Central memory CD8-positive, alpha-beta T cell (primary cell): ENCODE results near the gene PRDM16.

Experiments used
- ATAC-seq: fragments of 150-1000 bp; cut with Tn5 transposase; replicated peaks from 2 replicates; pipeline ENCODE4 v1.10.0; 2022; ENCODE audit warnings: mild to moderate bottlenecking, moderate FRiP score, moderate number of reproducible peaks; ENCODE audit not compliant: poor library complexity, severe bottlenecking; ENCODE audit errors: extremely low read depth
- DNase-seq, 2 donors: peaks; one replicate each; pipeline ENCODE4 v3.0.0; 2021; ENCODE audit warnings: low spot score in 2 of 2
- H3K27ac Mint-ChIP-seq: one replicate; pipeline ENCODE4 v1.8.0; 2022; ENCODE audit warnings: low read depth, mild to moderate bottlenecking, moderate library complexity, mixed read lengths
- H3K27me3 Mint-ChIP-seq: one replicate; pipeline ENCODE4 v1.8.0; 2022; ENCODE audit warnings: mixed read lengths
- H3K36me3 Mint-ChIP-seq: one replicate; pipeline ENCODE4 v1.8.0; 2022; ENCODE audit warnings: mild to moderate bottlenecking, moderate library complexity, mixed read lengths; ENCODE audit not compliant: insufficient read depth
- H3K4me1 Mint-ChIP-seq: one replicate; pipeline ENCODE4 v1.8.0; 2022; ENCODE audit warnings: mixed read lengths
- H3K4me3 Mint-ChIP-seq: one replicate; pipeline ENCODE4 v1.8.0; 2022; ENCODE audit warnings: mild to moderate bottlenecking, moderate library complexity, mixed read lengths
- H3K9me3 Mint-ChIP-seq: one replicate; pipeline ENCODE4 v1.8.0; 2022; ENCODE audit warnings: mixed read lengths

The PRDM16 gene

DNA sequence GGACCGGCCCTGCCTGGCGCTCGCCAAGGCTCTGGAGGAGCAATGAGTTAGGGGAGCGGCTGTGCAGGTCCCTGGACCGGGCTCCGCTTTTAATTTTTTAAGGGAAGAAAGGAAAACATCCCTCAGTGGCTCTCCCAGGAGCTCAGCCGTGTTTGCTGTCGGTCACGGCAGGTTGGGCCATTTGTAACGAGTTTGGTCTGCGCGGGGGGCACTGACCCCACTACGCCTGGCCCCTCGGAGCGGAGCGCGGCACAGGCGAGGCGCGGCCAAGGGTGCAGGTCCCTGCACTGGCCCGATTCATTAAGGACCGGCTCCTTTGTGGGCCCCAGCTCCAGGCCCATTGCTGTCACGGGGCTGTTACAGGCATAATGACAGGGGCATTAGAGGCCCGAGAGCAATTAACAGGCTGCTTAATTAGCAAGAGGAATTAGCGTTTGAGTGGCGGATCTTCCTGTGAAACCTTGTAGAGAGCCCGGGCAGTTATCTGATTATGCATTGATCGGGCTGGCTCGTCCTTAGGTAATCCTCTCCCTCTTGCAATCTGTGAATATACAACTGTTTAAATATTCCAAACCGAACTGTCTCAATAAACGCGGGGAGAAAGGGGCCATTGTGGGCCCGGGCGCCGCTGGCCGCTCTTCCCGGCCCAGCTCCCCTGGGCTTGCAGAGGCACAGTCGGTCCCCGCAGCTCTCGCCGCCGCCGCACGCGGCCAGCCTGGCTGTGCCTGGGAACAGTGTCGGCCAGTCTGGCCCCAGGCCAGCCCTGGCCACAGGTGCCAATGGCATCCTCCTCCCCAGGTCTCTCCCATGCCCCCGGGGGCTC, 56.8 kb downstream of the PRDM16 start:
- H3K27ac Mint-ChIP-seq, result no peak overlapping the region
- DNase-seq, result no peak
- no peak for ATAC-seq
- H3K4me3 Mint-ChIP-seq, result no peak overlapping the region
- no peaks in the 10 kb centered on the region for H3K36me3 Mint-ChIP-seq
- no peaks in the 10 kb centered on the region for H3K27me3 Mint-ChIP-seq
- H3K4me1 Mint-ChIP-seq, result no peaks in the 10 kb centered on the region
- no peaks in the 10 kb centered on the region for H3K9me3 Mint-ChIP-seq

DNA sequence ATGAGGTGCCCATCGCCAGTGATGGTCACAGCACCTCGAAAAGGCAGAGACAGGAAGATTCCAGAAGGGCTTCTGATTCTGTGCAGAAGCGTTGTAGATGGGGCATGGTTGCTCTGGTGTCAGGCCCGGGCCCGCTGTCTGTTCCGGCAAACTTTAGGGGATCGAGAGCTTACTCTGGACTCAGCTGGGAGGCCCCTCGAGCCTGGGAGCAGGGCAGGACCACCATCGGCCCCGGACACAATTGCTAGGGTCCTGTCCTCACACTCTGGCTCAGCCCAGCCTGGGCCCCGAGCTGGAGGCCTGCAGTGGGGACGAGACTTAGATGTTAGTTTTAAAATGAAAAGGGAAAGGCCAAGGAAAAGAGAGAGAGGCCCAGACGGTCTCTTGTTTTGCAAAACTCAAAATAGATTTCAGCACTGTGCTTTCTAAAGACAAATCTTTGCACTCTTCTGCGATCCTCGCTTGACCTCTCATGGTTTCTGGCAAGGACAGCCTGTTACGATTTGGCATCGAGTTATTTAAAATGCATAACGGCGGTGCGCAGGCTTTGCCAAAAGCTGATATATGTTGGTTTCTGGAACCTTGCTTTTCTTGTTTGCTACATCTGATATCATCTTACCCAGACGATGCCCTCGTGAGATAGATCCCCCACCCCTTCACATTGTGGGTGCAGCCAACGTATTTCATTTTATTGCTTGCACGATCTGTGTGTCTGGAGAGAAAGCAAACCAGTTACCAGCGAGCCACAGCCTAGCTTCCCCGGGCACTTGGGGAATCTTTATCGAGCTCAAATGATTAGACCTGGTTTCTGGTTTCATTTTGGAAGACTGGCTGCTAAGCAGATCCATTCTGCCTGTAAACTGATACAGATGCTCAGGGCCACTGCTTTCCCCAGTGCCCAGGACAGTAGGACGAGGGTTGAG, 58.0 kb downstream of the PRDM16 start:
- no peaks in the 10 kb centered on the region for H3K36me3 Mint-ChIP-seq
- no peaks in the 10 kb centered on the region for H3K4me1 Mint-ChIP-seq

DNA sequence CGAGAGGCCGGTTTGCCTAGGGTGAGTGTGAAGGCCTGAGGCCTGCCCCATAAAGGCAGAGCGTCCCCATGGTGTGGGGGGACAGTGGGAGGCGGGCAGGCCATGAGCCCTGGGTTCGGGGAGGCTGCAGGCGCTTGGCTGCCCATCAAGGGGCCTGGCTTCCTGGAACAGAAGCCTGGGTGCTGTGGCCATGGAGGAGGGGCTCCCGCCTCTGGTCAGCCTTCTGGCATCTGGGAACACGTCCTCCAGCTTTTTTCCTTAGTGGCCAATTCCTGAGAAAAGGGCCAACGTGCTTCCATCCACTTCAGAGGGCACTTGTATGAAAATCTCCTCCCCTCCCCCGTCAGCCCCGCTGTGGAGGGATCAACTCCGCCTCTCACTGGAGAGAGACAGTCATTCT, 58.7 kb downstream of the PRDM16 start:
- DNase-seq, result no peak
- Mint-ChIP-seq H3K4me3 (no peak overlapping the region), H3K27ac (no peak overlapping the region), H3K9me3 (no peaks in the 10 kb centered on the region), H3K4me1 (no peaks in the 10 kb centered on the region), H3K36me3 (no peaks in the 10 kb centered on the region), H3K27me3 (no peaks in the 10 kb centered on the region)
- ATAC-seq, result no peak

More for the DNA sequence above, 58.0 kb downstream of the PRDM16 start:
- DNase-seq (no peak), ATAC-seq (no peak)
- H3K27me3 Mint-ChIP-seq, result no peaks in the 10 kb centered on the region
- H3K9me3 Mint-ChIP-seq, result no peaks in the 10 kb centered on the region
- no peak overlapping the region for H3K27ac Mint-ChIP-seq
- no peak overlapping the region for H3K4me3 Mint-ChIP-seq

DNA sequence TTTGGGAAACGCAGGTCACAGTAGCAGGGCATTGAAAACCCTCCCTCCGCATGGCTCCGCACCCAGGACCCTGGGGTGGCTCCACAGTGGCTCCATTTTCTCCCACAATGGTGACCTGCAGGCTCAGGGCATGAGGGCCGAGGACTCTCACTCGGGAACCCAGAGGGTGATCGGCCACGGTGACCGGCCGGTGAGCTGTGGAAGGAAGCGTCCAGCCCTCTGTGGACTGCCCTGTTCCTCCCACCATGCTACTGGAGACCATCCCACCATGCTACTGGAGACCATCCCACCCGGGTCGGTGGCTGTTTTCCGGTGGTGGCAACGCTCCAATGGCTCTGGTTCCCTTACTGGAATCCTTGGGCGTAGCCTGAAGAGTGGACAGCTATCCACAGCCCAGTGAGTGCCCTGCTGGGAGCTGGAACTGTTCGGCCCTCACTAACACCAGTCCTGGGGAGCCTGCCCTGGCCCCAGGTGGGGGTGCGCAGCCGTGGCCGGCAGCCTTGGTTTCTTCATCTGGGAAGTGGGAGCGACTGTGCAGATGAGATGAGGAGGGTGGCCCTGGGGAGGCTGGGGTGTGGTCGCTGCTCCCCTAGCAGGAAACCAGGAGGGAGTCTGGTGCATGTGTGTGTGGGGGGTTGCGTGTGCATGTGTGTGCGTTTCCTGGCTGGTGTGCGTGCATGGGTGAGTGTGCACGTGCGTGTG, 59.6 kb downstream of the PRDM16 start:
- ATAC-seq (no peak), DNase-seq (no peak)
- Mint-ChIP-seq H3K9me3 (no peaks in the 10 kb centered on the region), H3K27ac (no peak overlapping the region), H3K4me1 (no peaks in the 10 kb centered on the region), H3K36me3 (no peaks in the 10 kb centered on the region), H3K27me3 (no peaks in the 10 kb centered on the region), H3K4me3 (no peak overlapping the region)

DNA sequence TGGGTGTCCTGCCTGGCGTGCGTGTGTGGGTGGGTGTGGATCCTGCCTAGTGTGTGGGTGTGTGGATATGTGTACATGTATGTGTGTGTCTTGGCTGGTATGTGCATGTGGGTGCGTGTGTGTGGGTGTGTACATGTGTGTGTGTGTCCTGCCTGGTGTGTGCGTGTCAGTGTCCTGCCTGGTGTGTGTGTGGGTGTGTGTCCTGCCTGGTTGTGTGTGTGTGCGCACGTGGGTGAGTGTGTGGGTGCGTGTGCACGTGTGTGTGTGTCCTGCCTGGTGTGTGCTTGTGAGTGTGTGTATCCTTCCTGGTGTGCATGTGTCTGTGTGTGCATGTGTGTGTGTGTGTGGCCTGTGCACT, 60.1 kb downstream of the PRDM16 start:
- no peak for DNase-seq
- H3K36me3 Mint-ChIP-seq, result no peaks in the 10 kb centered on the region
- no peaks in the 10 kb centered on the region for H3K9me3 Mint-ChIP-seq
- H3K27me3 Mint-ChIP-seq, result no peaks in the 10 kb centered on the region
- H3K4me1 Mint-ChIP-seq, result no peaks in the 10 kb centered on the region
- H3K27ac Mint-ChIP-seq, result no peak overlapping the region
- ATAC-seq, result no peak
- no peak overlapping the region for H3K4me3 Mint-ChIP-seq

DNA sequence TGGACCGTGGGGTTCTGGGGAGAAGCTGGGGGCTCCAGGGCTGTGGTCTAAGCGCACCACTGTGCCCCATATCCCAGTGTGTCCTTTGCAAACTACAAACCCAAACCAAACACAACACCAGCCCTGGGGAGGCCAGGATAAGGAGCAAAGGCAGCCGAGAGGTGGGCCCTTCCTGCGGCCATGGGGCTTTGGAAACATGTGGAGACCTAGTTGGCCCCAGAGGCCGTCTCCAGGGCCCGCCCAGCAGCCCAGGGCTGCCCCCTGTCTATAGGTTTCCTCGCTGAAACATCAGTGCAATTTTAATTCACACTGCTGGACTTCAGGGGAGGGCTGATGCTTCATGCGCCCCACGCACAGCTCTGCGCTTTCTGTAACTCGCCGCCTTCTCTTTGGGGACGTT, 61.3 kb downstream of the PRDM16 start:
- no peak for ATAC-seq
- Mint-ChIP-seq H3K4me3 (no peak overlapping the region), H3K4me1 (no peaks in the 10 kb centered on the region), H3K27ac (no peak overlapping the region), H3K9me3 (no peaks in the 10 kb centered on the region), H3K27me3 (no peaks in the 10 kb centered on the region), H3K36me3 (no peaks in the 10 kb centered on the region)
- no peak for DNase-seq

DNA sequence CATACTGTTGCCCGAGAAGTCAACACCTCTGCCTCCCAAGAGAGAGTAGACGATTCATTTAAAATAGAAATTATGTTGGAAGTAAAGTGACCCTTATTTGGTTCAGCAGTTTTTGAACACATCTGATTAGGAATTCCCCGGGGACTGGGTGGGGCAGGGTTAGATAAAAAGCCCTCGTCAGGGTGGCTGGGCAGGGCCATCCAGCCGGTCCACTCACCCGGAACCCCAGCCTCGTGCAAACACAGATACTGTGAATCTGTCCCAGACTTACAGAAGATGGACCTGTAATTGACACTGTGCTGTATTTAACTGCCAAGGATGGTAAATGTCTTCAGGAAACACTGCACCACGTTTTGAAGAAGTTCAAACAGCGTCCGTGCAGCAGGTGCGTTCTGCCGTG, 63.7 kb downstream of the PRDM16 start:
- H3K27me3 Mint-ChIP-seq, result peaks cover 8% of the 10 kb centered on the region
- ATAC-seq (no peak), DNase-seq (no peak)
- H3K36me3 Mint-ChIP-seq, result no peaks in the 10 kb centered on the region
- H3K4me1 Mint-ChIP-seq, result no peaks in the 10 kb centered on the region
- no peak overlapping the region for H3K4me3 Mint-ChIP-seq
- no peak overlapping the region for H3K27ac Mint-ChIP-seq
- H3K9me3 Mint-ChIP-seq, result no peaks in the 10 kb centered on the region

DNA sequence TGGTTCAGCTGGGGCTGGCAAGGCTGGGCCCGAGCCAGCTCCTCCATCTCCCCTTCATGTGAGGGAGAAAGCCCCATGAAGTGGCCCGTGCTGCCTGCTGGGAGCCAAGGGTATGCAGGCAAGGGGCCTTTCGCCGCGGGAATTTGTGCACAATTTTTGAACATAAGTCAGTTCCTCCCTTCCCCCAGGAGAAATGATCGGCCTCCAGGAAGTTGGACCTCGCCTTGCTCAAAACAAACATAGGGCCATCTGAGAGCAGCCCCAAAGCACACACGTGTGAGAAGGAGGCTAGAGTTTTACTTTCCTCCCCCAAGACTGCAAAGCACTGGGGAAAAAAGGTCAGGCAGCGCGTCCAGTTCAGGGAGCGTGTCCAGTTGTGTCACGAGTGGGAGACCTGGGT, 64.7 kb downstream of the PRDM16 start:
- H3K27ac Mint-ChIP-seq, result no peak overlapping the region
- ATAC-seq (no peak), DNase-seq (no peak)
- no peaks in the 10 kb centered on the region for H3K36me3 Mint-ChIP-seq
- H3K4me1 Mint-ChIP-seq, result no peaks in the 10 kb centered on the region
- H3K27me3 Mint-ChIP-seq, result peaks cover 8% of the 10 kb centered on the region
- no peaks in the 10 kb centered on the region for H3K9me3 Mint-ChIP-seq
- no peak overlapping the region for H3K4me3 Mint-ChIP-seq

DNA sequence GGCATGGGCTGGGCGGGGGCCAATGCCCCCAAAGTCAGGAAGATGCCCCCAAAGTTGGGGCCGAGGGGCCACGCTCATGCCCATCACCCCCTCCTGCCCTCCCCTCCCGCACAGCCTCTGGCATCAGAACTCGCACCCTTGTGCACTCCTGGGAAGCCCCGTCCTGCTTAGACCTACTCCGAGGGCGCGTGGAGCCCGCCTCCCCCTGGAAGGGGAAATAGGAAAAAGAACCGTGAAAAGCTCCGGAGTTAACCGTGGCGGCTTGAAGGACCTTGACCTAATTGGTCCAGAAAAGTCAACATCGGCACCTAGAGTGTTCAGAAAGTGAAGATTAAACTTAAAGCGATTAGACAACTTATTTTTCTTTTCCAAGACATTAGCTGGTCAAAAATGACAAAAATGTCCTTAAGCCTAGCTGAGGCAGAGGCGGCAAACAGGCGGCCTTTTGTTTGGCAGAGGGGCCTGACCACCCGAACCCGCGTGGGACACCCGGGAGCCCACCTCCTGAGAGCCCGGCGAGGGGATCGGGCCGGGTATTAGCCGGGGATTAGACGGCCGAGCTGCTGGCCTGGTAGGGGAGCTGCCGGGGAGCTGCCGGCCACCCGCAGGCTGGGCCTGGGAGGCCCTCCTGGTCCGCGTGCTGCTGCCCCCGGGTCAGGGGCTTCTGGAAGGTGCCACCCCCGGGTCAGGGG, 65.5 kb downstream of the PRDM16 start:
- no peaks in the 10 kb centered on the region for H3K36me3 Mint-ChIP-seq
- peaks cover 8% of the 10 kb centered on the region for H3K27me3 Mint-ChIP-seq
- ATAC-seq (no peak), DNase-seq (no peak)
- no peaks in the 10 kb centered on the region for H3K9me3 Mint-ChIP-seq
- no peaks in the 10 kb centered on the region for H3K4me1 Mint-ChIP-seq
- no peak overlapping the region for H3K4me3 Mint-ChIP-seq
- no peak overlapping the region for H3K27ac Mint-ChIP-seq

DNA sequence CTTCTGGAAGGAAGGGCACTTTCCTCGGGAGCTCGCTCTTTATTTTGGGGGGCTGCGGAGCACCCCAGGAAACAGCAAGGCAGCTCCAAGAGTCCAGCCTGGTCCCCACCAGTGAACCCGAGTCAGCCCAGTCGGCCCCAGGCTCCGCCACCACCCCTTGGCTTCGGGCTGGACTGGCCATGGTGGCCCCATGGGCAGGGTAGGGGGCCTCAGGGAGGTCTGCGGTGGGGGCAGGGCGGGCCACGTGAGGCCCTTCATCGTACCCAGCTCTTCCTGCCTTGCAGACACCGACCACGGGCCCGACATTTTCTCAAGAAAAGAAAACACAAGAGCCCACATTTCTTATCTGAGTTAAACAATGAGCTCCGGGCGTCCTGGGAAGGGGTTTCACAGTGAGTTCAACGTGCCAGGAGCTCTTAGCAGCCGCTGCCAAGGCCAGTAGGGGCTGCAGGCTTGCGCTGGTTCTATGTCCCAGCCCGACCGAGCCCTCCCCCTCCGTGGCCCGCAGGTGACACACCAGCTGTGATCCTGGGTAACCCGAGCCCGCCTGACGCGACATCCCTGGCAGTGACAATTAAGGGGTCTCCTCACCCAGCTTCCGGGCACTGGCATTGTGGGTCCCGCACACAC, 66.2 kb downstream of the PRDM16 start:
- Mint-ChIP-seq H3K27me3 (peaks cover 8% of the 10 kb centered on the region), H3K27ac (no peak overlapping the region), H3K4me1 (no peaks in the 10 kb centered on the region), H3K36me3 (no peaks in the 10 kb centered on the region), H3K4me3 (no peak overlapping the region), H3K9me3 (no peaks in the 10 kb centered on the region)
- no peak for ATAC-seq
- no peak for DNase-seq

DNA sequence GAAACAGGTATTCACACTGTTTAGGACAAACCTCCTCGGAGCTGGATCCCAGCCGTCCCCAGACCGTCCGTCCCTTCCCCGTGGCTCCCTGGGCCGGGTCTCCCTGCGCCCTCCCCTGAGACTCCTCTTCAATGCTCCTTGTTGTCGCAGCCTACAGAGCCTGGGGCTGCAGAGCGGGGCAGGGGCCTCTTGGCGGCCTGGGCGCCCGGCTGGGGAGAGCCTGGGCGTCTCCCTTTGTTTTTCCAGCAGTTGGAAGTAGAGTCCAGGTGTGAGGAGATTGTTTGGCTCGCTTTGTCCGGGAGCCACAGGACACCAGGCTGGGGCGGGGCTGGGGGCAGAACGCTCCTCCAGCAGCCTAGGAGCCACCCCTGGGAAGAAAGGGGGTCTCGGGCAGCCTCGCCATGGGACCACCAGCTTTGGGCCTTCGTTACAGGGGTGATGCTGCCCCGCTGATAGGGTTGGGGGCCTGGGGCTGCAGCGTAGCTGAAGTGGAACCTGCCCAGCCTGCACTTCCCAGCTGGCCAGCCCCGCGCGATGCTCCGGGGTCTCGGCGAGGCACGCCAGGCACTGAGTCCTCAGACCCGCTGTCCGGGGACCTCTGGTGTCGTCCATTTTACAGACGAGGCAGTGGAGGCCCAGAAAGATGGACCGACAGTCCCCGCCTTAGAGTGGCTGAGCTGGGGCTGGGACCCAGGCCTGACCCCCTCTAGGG, 66.9 kb downstream of the PRDM16 start:
- Mint-ChIP-seq H3K4me1 (no peaks in the 10 kb centered on the region), H3K9me3 (no peaks in the 10 kb centered on the region), H3K36me3 (no peaks in the 10 kb centered on the region), H3K4me3 (no peak overlapping the region), H3K27ac (no peak overlapping the region), H3K27me3 (peaks cover 8% of the 10 kb centered on the region)
- DNase-seq (no peak), ATAC-seq (no peak)
